Skeletal muscle tissue (tissue), 4 donors: ENCODE data around the gene GOLGA3. TPM values are rescaled to one million over a fixed set of nuclear protein-coding genes. Genes with fewer than 3 reads are reported as not detected.
"Not testable (repeated sequence)": the region's sequence is repeated elsewhere in the genome, so short reads cannot be mapped to it uniquely, and the experiment has no call there.

Source experiments
- H3K27ac ChIP-seq: one replicate; pipeline ENCODE4 v1.7.0; 2013; ENCODE audit warnings: mild to moderate bottlenecking, low read depth, low read length, inconsistent platforms
- H3K27me3 ChIP-seq, 3 donors: one replicate each; pipeline ENCODE4 v1.7.0; 2013; ENCODE audit warnings: low read length in 3 of 3; ENCODE audit not compliant: control insufficient read depth in 3 of 3, insufficient read depth in 3 of 3
- H3K36me3 ChIP-seq, 3 donors: one replicate each; pipeline ENCODE4 v1.7.0; 2013; ENCODE audit warnings: low read length in 3 of 3; ENCODE audit not compliant: control insufficient read depth in 3 of 3, insufficient read depth in 3 of 3
- H3K4me1 ChIP-seq, 3 donors: one replicate each; pipeline ENCODE4 v1.7.0; 2013; ENCODE audit warnings: low read length in 3 of 3, mild to moderate bottlenecking in 3 of 3; ENCODE audit not compliant: control insufficient read depth in 3 of 3, insufficient read depth in 3 of 3
- H3K4me3 ChIP-seq, 3 donors: one replicate each; pipeline ENCODE4 v1.7.0; 2013; ENCODE audit warnings: low read length in 3 of 3
- H3K9ac ChIP-seq, 3 donors: one replicate each; pipeline ENCODE4 v1.7.0; 2013; ENCODE audit warnings: low read length in 3 of 3, mild to moderate bottlenecking in 3 of 3, moderate library complexity in 2 of 3, low read depth in 1 of 3
- H3K9me3 ChIP-seq, 3 donors: one replicate each; pipeline ENCODE4 v1.7.0; 2013; ENCODE audit warnings: low read length in 3 of 3; ENCODE audit not compliant: control insufficient read depth in 3 of 3
- total RNA-seq: library from RNA; depleted of rRNA; stranded (reverse); fragments of >200 nt; gene quantifications from one replicate; pipeline ENCODE4 v1.2.3, GENCODE V29; 2014
- donor health status: Osteomylitis.

The GOLGA3 gene
- total RNA-seq, 1 donor from 2014 or later, result 41.8 TPM

- H3K9me3 ChIP-seq, result no peaks in the 10 kb centered on the region
- H3K9ac ChIP-seq, result no peak overlapping the region
- no peak overlapping the region for H3K4me3 ChIP-seq
- peaks cover 62 to 75% (median 70%) of the 10 kb centered on the region in 3 donors for H3K36me3 ChIP-seq
- no peaks in the 10 kb centered on the region for H3K27me3 ChIP-seq
- no peak overlapping the region for H3K27ac ChIP-seq
- no peaks in the 10 kb centered on the region for H3K4me1 ChIP-seq
Measured at GRCh38 chr12:132801741-132802140, 26.9 kb downstream of the GOLGA3 start.

GRCh38 chr12:132798836-132799235 lies 29.8 kb downstream of the GOLGA3 start:
- H3K9me3 ChIP-seq, result no peaks in the 10 kb centered on the region
- H3K27ac ChIP-seq, result no peak overlapping the region
- no peaks in the 10 kb centered on the region for H3K4me1 ChIP-seq
- H3K4me3 ChIP-seq, result no peak overlapping the region
- H3K9ac ChIP-seq, result no peak overlapping the region
- H3K27me3 ChIP-seq, result no peaks in the 10 kb centered on the region
- H3K36me3 ChIP-seq, result peaks cover 58 to 73% (median 67%) of the 10 kb centered on the region in 3 donors

- Histone ChIP-seq H3K27ac (no peak overlapping the region), H3K4me1 (no peaks in the 10 kb centered on the region), H3K4me3 (no peak overlapping the region), H3K27me3 (no peaks in the 10 kb centered on the region), H3K36me3 (peaks cover 56 to 70% (median 68%) of the 10 kb centered on the region in 3 donors), H3K9ac (no peak overlapping the region), H3K9me3 (no peaks in the 10 kb centered on the region)
Measured at GRCh38 chr12:132797820-132798570, 30.7 kb downstream of the GOLGA3 start.

- H3K27ac ChIP-seq, result no peak overlapping the region
- H3K9ac ChIP-seq, result no peak overlapping the region
- H3K4me1 ChIP-seq, result no peaks in the 10 kb centered on the region
- H3K36me3 ChIP-seq, result peaks cover 51 to 63% (median 58%) of the 10 kb centered on the region in 3 donors
- H3K27me3 ChIP-seq, result no peaks in the 10 kb centered on the region
- no peak overlapping the region for H3K4me3 ChIP-seq
- no peaks in the 10 kb centered on the region for H3K9me3 ChIP-seq
Measured at GRCh38 chr12:132795847-132796246, 32.8 kb downstream of the GOLGA3 start.

GRCh38 chr12:132791940-132792339 lies 36.7 kb downstream of the GOLGA3 start:
- not testable (repeated sequence) for H3K4me3 ChIP-seq, H3K9ac ChIP-seq, H3K27me3 ChIP-seq, H3K4me1 ChIP-seq, H3K27ac ChIP-seq, H3K9me3 ChIP-seq
- H3K36me3 ChIP-seq, result peaks cover 44 to 48% (median 44%) of the 10 kb centered on the region in 3 donors

GRCh38 chr12:132789099-132789471 lies 39.6 kb downstream of the GOLGA3 start:
- no peak overlapping the region for H3K9ac ChIP-seq
- no peaks in the 10 kb centered on the region for H3K9me3 ChIP-seq
- no peak overlapping the region for H3K27ac ChIP-seq
- H3K36me3 ChIP-seq, result peaks cover 46 to 51% (median 49%) of the 10 kb centered on the region in 3 donors
- H3K4me1 ChIP-seq, result peaks cover 0 to 3% (median 3%) of the 10 kb centered on the region in 3 donors
- no peak overlapping the region for H3K4me3 ChIP-seq
- H3K27me3 ChIP-seq, result no peaks in the 10 kb centered on the region

- H3K9ac ChIP-seq, result no peak overlapping the region
- no peak overlapping the region for H3K27ac ChIP-seq
- peaks cover 46 to 51% (median 47%) of the 10 kb centered on the region in 3 donors for H3K36me3 ChIP-seq
- no peak overlapping the region for H3K4me3 ChIP-seq
- H3K27me3 ChIP-seq, result no peaks in the 10 kb centered on the region
- H3K9me3 ChIP-seq, result no peaks in the 10 kb centered on the region
- peaks cover 0 to 3% (median 3%) of the 10 kb centered on the region in 3 donors for H3K4me1 ChIP-seq
Measured at GRCh38 chr12:132788375-132789098, 40.1 kb downstream of the GOLGA3 start.

- no peak overlapping the region for H3K9ac ChIP-seq
- no peaks in the 10 kb centered on the region for H3K27me3 ChIP-seq
- no peak overlapping the region for H3K27ac ChIP-seq
- no peak overlapping the region for H3K4me3 ChIP-seq
- peaks cover 0 to 3% (median 3%) of the 10 kb centered on the region in 3 donors for H3K4me1 ChIP-seq
- H3K9me3 ChIP-seq, result no peaks in the 10 kb centered on the region
- peaks cover 50 to 55% (median 50%) of the 10 kb centered on the region in 3 donors for H3K36me3 ChIP-seq
Measured at GRCh38 chr12:132787877-132788276, 40.8 kb downstream of the GOLGA3 start.

GRCh38 chr12:132786192-132786591 lies 42.5 kb downstream of the GOLGA3 start:
- H3K4me1 ChIP-seq, result peaks cover 0 to 3% (median 3%) of the 10 kb centered on the region in 3 donors

GRCh38 chr12:132784580-132784979 lies 44.1 kb downstream of the GOLGA3 start:
- Histone ChIP-seq H3K4me3 (no peak overlapping the region), H3K9me3 (no peaks in the 10 kb centered on the region), H3K4me1 (peaks cover 0 to 3% (median 3%) of the 10 kb centered on the region in 3 donors), H3K27ac (no peak overlapping the region), H3K9ac (no peak overlapping the region), H3K36me3 (peaks cover 66 to 75% (median 69%) of the 10 kb centered on the region in 3 donors), H3K27me3 (no peaks in the 10 kb centered on the region)

More at GRCh38 chr12:132786192-132786591, 42.5 kb downstream of the GOLGA3 start:
- no peak overlapping the region for H3K4me3 ChIP-seq
- no peaks in the 10 kb centered on the region for H3K9me3 ChIP-seq
- H3K9ac ChIP-seq, result no peak overlapping the region
- peaks cover 57 to 62% (median 57%) of the 10 kb centered on the region in 3 donors for H3K36me3 ChIP-seq
- H3K27me3 ChIP-seq, result no peaks in the 10 kb centered on the region
- H3K27ac ChIP-seq, result no peak overlapping the region
